GM18508 (cell line): Measurements from ENCODE around the gene BOK.
"Not testable (repeated sequence)": the region's sequence is repeated elsewhere in the genome, so short reads cannot be mapped to it uniquely, and the experiment has no call there.

Experiments used
- ATAC-seq: cut with Tn5 transposase; IDR thresholded peaks from one replicate; pipeline ENCODE4 v1.9.1; 2021; ENCODE audit warnings: moderate number of reproducible peaks; ENCODE audit not compliant: insufficient read depth, unreplicated experiment

BOK gene

GRCh38 chr2:241554610-241555322 is 3.8 kb upstream of the BOK start:
- ATAC-seq: no peak

- no peak for ATAC-seq
These were observed 2.8 kb upstream of the BOK start for GRCh38 chr2:241555711-241556110.

DNA sequence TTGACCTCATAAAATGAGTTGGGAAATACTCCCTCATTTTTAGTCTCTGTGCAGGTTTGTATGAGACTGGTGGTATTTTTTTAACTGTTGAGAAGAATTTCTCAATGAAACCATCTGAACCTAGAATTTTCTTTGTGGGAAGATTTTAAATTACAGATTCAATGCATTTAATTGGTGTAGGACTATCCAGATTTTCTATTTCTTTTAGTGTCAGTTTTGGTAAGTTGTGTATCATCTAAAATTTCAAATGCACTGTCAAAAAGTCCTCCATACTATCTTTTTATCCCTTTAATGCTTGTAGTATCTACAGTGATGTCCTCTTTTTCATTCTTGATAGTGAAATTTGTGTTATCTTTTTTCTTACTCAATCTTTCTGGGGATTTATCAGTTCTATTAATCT is 1.8 kb upstream of the BOK start:
- no peak for ATAC-seq

- ATAC-seq: no peak
These were observed 997 bp downstream of the BOK start for GRCh38 chr2:241559323-241560161.

DNA sequence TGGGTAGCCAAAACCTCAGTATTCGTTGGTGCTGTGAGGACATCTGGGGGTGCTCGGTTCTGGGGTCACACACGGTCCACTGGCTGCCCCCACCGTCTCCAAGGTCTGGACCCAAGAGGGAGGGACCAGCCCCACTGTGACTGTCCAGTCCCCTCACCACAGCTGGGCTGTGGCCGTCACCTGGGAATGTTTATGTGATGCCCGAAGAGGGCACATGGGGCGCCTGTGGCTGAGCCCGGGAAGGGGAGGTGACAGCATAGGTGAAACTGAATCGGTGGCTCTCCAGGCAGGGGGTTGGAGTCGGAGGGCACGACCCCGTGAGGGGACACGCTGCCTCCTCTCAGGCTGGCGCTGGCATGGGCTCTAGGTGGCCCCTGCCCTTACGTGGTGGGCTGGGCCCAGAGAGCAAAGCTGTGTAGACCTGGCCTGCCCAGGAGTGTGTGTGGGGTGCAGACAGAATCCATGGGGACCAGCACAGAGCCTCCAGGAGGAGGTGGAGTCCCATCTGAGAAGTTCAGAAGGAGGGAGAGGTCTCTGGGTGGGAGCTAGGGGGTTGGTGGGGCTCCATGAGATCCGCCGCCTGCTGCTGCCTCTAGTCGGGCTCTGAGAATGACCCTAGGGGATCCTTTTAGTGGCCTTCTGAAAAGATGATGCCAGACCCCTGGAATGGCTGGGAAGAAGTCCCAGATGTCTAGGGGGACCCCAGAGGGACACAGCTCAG is 1.8 kb downstream of the BOK start:
- no peak for ATAC-seq

GRCh38 chr2:241560883-241561474 is 2.4 kb downstream of the BOK start:
- ATAC-seq: no peak

DNA sequence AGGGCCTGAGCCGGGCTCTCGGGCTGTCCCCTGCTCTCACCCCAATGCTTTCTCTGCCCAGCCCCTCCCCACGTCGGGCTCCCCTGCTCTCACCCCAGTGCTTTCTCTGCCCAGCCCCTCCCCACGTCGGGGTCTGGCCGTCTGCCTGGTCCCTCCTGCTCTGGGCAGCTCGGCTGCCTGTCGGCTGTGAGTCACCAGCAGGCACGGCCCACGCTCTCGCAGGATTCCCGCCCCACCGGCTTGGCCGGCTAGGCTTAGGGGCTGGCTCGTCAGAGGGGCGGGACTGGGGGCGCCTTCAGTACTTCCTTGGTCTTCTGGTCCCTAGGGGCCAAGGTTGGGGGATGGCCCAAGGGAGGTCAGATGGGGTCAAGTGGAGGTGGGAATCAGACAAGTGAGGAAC is 3.3 kb downstream of the BOK start:
- no peak for ATAC-seq

GRCh38 chr2:241562269-241562891 is 3.8 kb downstream of the BOK start:
- no peak for ATAC-seq

DNA sequence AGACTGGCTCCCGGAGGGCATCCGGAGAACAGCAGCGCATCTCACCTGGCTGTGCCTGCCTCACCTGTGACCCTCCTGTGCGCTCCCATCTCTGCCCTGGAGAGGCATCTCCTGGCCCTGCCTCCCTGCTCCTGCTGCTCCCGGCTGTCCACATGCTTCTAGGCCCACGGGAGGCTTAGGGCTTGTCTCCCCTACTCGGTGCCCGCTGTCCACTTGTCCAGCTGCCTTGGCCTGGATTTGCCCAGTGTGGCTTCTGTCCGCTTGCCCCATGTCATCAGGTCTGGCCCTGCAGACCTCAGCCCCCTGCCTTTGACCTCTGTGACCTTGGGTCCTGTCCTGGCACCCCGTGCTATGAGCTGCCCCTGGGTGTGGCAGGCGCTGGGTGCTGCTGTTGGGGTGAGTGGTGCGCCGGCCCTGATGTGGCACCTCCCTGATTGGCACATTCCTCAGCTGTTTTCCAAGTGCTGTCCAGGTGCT is 4.5 kb downstream of the BOK start:
- no peak for ATAC-seq

DNA sequence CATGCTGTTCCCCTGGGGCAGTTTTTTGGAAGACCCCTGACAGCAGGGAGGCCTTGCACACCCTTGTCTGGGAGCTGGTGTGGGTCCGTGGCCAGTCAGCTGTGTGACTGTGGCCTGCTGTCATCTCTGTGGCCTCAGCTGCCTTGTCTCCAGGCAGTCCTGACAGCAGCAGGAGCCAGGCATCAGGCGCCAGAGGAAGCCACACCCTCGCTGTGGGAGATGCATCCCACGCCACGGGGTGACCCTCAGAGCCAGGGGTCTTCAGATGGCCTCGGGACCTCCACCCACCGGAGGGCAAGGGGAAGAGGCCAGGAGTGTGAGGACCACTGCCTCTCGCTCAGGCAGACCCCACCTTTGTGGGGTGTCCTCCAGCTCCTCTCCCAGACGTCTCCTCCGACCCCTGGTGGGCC is 5.0 kb downstream of the BOK start:
- ATAC-seq: no peak

DNA sequence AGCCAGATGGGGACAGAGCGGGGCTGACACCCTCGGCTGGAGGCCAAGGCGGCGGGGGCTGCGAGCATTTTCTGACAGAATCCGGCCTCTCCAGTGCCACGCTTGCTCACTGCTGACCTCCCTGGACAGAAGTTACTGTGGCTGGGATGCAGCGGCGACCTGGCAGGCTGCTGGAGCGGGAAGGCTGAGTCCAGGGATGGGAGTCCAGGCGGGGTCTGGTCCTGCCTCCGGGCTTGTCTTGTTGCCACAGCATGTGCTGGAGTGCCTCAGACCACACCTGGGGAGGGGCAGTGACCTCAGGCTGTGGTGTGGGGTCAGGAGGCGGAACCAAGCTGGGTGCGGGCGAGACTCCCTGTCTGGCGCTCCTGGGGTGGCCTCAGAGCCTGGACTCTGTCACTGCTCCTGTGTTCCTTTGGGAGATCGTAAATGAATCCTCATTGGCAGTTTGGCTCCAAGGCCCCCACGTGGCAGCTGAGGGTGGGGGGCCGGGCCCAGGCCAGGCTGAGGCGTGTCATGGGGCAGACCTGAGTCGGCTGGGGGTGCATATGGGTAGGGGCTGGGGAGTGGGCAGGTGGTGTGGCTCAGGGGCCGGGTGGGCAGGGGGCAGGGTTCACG is 5.5 kb downstream of the BOK start:
- ATAC-seq: no peak

- ATAC-seq: no peak
These were observed 6.3 kb downstream of the BOK start for GRCh38 chr2:241564596-241565410.

DNA sequence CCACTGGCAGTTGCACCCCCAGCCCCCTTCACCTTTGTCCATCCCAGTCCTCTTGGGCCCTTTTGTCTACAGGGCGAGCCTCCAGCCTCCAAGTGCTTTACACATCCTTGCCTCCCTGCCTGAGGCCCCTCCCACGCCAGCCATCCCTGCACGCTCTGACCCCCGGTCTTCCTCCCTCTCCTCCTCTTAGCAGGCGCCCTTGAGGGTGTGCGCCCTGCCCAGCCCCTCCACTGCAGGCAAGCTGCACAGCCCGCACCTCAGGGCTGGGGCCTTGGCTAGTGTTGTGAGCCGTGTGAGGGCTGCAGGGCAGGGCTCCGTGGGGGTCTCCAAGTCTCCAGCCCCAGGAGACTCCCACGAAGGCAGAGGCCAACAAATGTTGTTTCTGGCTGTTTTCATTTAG is 6.9 kb downstream of the BOK start:
- no peak for ATAC-seq

DNA sequence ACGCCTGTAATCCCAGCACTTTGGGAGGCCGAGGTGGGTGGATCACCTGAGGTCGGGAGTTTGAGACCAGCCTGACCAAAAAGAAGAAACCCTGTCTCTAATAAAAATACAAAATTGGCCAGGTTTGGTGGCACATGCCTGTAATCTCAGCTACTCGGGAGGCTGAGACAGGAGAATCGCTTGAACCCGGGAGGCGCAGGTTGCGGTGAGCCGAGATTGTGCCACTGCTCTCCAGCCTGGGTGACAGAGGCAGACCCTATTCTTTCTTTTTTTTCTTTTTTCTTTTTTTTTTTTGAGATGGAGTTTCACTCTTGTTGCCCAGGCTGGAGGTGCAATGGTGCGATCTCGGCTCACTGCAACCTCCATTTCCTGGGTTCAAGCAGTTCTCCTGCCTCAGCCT is 7.5 kb downstream of the BOK start:
- ATAC-seq: not testable (repeated sequence)

DNA sequence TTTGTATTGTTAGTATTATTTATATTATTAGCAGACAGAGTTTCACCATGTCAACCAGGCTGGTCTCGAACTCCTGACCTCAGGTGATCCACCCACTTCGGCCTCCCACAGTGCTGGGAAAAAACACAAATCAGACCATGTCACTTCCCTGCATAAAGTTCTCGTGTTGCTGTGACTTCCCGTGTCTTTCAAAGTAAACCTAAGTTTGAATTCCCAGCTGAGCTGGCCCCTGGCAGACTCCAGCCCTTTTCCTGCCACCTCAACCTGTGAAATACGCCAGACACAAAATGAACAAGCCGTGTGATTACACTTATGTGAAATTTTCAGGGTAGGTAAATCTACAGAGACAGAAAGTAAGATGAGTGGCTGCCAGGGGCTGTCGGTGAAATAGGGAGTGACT is 7.9 kb downstream of the BOK start:
- ATAC-seq: no peak

GRCh38 chr2:241567266-241567665 is 8.7 kb downstream of the BOK start:
- ATAC-seq: not testable (repeated sequence)

DNA sequence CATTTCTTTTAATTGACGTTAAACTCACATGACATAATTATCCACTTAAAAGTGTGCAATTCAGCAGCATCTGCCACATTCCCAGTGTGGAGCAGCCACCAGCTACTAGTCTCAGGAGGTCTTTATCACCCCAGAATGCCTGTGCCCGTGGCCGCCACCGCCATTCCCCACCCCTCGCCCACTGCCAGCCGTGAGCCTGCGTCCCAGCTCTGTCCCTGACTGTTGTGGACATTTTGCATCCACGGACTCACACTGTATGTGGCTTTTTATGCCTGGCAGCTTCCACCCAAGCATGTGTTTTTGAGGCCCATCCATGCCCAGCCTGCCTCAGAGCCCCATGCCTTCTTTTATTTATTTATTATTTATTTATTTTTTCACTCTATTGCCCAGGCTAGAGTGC is 9.2 kb downstream of the BOK start:
- no peak for ATAC-seq

GRCh38 chr2:241568726-241569125 is 10.2 kb downstream of the BOK start:
- no peak for ATAC-seq

DNA sequence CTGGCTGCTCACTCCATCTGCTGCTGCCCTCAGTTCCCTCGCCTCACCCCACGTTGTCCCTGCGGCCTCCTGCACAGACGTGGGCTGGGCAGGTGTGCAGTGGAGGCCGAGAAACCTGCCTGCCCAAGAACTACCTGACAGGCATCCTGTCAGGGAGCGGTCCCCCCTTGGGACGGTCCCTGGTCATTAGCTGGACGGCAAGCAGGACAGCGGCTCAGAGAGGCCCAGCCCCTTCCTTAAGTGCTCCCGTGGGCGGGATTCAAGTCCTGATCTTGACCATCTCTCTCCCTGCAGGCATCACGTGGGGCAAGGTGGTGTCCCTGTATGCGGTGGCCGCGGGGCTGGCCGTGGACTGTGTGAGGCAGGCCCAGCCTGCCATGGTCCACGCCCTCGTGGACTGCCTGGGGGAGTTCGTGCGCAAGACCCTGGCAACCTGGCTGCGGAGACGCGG is 11.3 kb downstream of the BOK start:
- ATAC-seq: no peak
